ENCODE measurements around the gene ARHGAP10.

ARHGAP10 gene

DNA sequence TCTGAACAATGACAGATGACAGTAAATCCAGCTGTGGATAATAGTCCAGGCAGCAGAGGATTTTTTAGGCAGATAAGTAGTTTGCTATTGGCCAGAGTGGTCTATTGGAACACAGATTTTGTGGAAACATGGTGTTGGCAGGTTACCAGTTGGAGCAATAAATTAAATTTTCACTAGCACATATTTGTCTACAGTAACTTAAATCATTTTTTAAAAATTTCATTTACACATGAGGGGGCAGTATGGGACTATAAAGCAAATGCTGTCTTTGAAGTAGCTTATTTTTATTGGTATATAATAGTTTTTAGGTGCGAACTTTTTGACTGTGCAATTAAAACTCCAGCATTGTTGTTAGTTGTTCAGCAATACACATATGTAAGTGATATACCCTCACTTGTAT is 289.8 kb downstream of the ARHGAP10 start:
- DNase-seq (ENCODE audit: low read depth in 1 of 2, low spot score in 1 of 2) = no peak

DNA sequence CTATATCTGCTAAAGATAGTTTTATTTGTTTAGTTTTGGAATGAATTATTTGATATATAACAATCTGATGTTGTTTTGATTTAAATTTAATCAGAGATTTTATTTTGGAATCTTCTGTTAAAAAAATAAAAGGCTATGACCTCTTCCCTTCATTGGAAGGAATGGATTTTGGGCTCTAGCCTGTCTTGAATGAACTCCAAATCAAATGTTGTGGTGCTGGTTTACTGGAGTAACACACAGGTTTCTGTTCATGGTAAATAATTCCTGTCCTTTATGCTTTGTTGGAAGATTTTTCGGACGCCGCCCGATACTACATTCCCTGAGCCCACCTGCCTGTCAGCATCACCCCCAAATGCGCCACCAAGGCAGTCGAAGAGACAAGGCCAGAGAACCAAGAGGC is 291.1 kb downstream of the ARHGAP10 start:
- DNase-seq (ENCODE audit: low read depth in 1 of 2, low spot score in 1 of 2) = no peak

DNA sequence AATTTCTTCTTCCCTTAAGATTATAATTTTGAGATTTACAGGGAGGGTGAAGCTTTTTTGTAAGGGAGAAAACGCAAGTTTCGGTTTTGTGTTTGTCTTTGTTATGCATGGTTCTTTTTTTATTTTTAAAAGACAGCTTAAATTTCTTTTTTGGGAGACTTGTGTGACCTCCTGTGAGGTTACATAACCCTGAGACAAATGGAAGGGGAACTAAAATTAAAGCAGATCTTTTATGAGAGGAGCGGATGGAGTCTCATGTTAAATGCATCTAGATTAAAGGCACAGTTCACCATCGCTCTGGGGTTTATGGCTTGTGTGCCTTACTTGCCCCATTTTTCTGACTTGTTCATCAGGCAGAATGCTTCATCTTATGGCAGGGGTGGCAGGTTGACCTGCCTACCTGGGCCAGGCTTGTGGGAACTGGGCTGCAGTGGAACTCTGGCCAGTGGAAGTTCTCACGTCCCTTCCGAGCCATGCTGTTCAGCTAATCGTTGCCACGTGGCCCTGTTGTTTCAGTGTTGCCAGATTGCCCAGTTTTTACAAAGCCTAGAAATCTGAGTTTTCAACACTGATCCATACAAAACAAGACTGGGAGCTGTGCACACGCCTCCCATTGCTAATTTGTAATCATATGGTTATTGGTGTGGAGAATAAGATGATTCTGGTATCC is 291.8 kb downstream of the ARHGAP10 start:
- DNase-seq (ENCODE audit: low read depth in 1 of 2, low spot score in 1 of 2) = no peak

DNA sequence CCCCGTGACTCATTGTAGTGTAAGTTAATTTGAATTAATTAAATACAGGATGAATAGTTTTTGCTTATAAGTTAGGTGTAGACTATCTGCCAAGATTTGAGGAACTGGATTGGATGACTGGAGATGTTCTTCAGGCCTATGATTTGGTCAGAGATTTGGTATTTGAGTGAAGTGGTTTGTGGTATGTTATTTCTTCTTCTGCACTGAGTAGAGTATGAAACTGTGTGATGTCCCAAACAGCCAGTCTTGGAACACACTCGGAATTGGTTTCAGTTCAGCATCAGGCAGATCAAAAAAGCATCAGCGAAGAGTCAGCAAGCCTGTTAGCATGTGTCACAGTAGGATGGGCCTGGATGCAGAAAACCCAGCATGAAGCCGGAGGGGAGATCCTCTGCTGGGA is 294.1 kb downstream of the ARHGAP10 start:
- no peak for DNase-seq (ENCODE audit: low read depth in 1 of 2, low spot score in 1 of 2)

DNA sequence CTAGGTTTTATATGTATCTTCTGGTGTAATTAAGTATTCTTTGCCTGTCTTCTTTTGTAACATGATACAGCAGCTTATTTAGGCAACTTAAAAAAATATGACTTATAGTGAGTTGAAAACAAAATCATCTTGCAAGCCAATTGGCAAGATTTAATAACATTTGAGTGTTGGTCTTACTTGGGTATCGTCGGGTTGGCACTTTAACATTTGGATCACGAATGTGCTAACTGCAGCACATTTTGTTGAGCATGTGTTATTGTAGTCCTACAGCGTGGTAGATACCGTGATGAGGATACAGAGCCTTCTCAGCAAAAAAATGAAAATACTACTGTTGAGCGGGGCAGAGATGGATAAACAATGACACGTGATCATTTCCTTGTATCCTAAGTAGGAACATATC is 295.3 kb downstream of the ARHGAP10 start:
- no peak for DNase-seq (ENCODE audit: low read depth in 1 of 2, low spot score in 1 of 2)

DNA sequence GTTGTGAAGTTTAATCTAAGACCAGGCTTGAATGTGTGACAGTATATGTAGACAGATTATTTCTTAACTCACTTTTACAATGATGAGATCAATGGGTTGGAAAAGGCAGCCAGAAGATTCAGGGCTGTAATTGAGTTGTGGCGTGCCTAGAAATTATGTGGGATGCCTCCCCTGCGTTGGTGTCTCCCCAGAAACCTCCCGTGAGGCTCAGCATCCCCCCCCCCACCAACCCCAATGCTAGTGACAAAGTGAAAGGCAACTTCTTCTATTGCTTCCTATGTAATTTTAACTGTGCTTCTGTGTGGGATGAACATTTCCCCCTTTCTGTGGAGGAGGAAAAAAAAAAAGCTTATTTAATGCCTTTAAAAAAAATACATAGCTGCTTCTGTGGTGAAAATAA is 297.9 kb downstream of the ARHGAP10 start:
- DNase-seq (ENCODE audit: low read depth in 1 of 2, low spot score in 1 of 2) = no peak

DNA sequence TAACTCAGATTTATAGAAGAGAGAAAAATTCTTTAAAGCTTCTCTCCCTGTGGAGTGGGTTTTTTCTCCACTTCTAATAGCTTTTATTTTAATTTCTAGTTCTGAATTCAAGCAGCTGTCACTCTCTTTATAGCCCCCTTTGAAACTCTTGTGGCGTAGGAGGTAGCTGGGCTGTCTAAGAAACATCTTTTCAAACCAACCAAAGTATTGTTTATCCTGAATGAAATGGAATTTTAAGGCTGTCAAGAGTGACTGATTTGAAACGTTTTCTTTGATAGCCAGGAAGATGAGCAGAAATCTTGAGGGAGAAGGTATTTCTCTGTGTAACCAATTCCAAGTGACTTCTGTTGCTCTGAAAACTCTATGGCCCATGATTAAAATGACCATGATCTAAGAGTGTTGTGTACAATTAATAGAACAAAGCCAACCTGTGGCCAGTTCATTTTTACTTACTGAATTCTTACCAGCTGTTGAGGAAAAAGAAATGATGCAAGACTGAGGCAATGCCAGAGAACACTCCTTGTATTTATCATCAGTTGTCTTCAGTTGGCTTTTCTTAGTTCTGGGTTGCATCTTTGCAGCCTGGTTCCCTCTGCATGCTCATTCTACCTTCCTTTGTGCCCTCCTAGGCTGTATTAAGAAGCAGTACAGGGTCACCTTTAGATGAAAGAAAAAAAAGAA is 298.4 kb downstream of the ARHGAP10 start:
- DNase-seq (ENCODE audit: low read depth in 1 of 2, low spot score in 1 of 2) = no peak

DNA sequence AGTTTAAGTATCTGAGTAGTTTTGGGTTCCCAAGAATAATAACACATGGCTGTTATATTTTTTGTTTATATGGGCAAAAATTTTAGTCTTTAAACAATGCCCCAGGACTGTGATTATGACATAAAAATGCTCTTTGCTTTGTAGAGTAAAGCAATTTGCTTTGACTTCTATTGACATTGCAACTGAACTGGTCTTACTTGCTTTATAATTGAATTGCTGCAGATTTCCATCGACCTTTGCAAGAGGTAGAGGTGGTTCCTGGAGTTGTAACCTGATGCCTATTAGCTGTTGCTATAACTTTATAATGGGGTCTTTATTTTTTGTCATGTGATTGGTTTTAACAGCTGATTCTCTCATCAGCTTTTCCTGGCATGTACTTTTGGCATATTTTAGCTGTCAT is 302.9 kb downstream of the ARHGAP10 start:
- no peak for DNase-seq (ENCODE audit: low read depth in 1 of 2, low spot score in 1 of 2)

DNA sequence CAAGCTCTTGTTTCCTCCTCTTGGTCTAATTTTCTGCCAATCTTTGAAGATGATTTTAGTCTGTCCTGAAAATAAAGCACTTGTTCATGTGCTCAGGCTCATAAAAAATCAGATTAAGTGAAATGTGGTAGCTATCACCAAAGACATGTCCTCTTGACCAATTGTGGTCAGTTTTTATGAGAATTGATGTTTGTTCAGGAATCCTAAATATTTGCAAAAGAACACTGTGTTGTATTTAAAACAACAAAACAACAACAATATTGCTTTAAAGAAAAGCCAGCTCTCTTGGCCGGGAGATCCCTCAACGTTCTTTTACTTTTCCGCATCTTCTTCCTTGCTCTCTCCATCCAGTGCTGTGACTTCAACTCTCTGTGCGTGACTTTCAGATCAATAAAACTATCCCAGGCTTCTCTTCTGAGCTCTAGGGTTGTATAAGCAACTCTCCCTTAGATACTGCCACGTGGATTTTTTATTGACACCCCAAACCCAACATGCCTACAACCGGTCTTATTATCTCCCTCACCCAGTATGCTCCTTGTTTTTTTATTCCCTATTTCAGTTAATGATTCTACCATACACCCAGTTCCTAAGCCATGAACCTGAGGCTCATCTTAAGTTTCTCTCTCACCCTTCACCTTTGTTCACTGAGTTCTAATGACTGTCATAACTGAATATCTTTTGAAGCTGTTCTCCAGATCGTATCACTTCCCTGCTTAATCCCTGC is 309.9 kb downstream of the ARHGAP10 start:
- DNase-seq (ENCODE audit: low read depth in 1 of 2, low spot score in 1 of 2) = no peak

DNA sequence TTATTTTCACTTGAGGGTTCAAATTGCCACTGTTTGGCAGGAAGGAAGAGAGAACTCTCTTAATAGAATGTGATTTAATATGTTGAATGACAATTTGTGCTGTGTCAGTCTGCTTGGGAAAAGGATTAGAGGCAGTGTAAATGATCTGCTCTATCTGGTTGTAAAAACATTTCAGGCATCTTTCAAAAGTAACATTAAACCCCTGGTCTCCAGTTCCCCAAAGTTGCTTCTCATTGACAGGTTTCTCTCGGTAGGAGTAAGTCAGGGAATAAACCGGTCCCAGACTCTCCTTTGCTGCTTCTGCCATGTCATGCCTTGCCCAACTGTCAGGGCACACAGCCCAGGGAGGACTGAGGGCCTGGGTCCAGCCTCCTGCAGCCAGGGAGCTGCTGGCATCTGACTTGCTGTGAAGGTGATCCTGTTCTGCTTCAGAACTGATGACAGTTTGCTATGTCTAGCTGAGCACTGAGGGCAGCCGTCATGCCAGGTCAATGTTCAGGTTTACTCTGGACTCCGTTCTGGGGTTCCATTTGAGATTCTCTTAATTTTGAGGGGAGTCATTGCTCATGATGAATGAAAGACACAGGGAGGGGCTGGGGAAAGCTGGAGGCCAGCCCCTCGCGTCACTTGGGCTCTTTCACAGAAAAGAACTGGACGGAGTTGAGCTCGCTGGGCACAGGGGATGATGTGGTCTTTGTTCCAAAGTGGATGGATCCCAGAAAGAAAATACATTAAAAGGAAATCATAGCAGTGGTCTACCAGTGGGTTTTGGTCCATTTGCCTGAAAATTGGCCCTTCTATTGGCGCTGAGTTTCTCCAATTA is 312.4 kb downstream of the ARHGAP10 start:
- DNase-seq (ENCODE audit: low read depth in 1 of 2, low spot score in 1 of 2) = no peak

DNA sequence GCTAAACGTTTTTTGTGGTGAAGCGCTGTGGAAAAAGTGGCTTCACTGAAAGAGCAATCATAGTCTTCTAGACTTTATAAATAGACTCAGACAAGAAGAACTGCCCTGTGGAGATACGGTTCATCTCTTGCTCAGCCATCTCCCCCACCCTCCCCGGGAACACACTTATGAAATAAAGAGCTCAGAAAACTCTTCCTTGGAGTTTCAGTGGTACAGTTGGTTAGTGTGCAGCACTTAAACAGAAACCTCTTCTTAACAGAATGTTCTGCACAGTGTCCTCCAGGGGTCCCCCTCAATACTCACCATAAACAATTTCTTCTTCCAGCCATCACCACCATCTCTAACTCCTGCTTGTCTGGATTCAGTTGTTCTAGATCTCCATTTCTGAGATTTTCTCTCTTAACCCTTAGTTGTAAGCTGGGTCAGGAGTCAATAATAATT is 313.0 kb downstream of the ARHGAP10 start:
- DNase-seq (ENCODE audit: low read depth in 1 of 2, low spot score in 1 of 2) = no peak

DNA sequence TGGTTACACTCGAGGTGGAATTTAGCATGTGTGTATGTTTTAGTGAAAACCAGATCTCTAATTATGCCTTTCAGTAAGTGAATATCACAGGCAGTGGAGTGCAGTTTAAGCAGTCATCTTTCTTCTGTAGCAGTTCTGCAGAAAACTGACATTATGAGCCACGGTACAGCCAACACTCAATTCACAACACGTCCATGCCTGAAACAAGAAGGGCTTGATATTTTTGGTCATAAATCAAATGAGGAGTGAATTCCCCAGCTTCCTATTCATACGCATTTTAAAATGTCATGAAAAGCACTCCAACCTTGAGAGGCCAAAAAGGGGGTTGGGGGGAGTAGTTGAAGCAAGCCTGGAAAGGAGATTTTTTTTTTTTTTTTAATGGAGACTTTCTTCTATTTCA is 316.7 kb downstream of the ARHGAP10 start:
- DNase-seq (ENCODE audit: low read depth in 1 of 2, low spot score in 1 of 2) = no peak

DNA sequence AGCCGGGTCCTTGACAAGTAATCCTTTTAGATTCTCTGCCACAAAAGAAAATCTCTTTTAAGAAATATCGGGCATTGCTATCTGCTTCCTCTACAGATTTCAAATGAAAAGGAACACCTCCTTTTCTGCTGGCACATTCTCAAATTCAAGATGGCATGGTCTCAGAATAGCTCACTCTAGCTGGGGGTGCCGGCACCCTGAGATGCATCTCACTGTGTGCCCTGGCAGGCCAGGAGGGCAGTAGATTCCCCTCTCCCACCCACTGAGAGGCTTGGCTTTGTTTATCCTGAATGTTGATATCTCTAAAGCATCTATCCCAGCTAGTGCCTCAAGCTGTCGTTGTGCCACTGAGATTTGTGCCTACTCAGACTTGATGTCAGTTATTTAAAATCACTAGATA is 319.5 kb downstream of the ARHGAP10 start:
- no peak for DNase-seq (ENCODE audit: low read depth in 1 of 2, low spot score in 1 of 2)

DNA sequence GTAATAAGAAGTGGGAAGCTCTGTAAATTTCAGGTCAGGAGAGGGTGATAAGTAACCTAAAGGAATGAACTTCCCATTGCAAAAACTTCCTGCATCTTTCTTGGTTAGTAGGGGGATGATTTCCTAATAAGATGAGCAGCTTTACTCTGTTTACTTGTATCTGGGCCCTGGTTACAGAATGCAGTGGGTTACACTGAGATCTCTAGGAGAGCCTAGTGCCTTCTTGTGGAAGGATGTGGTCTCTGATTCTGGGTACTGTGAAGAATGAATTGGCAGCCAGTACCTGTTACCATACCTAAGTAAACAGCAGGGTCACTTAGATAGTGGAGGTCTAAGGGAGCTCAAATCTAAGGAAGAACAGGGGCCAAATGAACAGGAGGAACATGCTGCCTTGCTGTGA is 320.6 kb downstream of the ARHGAP10 start:
- DNase-seq (ENCODE audit: low read depth in 1 of 2, low spot score in 1 of 2) = no peak

DNA sequence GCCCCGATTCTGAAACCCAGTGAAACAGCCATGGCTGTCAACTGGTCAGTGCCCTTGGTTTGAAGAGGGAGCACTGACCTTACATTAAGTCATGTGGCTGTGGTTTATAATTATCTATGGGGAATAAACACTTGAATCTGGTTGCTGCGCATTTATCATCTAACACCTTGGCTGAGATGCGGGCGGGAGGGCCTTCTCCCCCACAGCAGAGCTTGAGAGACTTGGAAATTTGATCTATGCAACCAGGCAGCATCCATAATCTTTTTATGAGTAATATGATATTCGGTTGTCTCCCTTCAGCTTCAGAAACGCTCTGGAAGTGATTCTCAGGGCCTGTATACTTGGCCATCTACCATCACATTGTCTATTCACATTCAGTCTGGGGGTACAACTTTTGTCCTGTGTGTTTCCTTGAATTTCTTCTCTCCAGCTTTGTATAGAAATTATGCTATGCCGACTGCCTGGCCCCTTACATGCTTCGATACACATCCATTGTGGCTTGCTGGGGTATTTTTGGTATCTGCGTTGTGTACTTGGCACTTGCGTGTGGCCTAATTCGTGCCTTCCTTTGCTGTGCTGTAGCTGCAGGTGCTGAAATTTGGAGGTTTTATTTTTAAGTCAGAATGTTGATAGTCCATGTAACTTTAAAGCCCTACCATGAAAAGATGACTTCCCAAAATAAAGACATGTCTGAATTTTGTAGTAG is 321.6 kb downstream of the ARHGAP10 start:
- no peak for DNase-seq (ENCODE audit: low read depth in 1 of 2, low spot score in 1 of 2)

DNA sequence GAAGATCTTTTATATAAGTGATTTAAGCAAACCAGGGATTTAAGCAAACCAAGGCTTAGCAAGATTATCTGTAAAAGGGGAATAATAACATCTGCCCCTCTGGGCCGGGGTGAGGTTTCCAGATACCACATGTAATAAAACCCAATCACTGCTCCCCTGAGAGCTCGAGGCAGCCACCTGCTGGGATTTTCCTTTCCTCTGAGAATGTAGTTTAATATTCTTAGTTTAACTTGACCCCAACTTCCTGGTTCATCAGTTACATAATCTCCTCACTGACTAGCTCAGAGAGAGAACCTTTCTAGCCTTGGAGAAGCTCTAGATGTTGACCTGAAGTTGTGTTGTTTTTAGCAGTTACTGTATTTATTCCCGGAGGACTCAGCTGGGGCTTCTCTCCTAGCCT is 322.4 kb downstream of the ARHGAP10 start:
- DNase-seq (ENCODE audit: low read depth in 1 of 2, low spot score in 1 of 2) = no peak

DNA sequence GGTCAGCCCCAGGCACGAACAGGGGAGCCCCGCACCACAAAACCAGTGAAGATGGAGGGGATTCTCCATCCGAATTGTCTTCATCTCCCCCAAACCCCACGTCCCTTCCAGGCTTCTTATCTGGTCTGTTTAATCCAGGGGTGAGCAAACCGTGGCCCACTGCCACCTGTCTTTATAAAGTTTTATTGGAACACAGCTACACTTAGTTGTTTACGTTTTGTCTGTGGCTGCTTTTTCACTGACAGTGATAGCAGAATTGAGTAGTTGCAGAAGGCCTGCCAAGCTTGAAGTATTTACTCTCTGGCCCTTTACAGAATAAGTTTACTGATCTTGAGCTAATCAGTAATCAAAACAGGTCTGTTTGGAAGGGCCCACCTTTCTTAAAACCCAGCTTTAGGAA is 324.0 kb downstream of the ARHGAP10 start:
- no peak for DNase-seq (ENCODE audit: low read depth in 1 of 2, low spot score in 1 of 2)

DNA sequence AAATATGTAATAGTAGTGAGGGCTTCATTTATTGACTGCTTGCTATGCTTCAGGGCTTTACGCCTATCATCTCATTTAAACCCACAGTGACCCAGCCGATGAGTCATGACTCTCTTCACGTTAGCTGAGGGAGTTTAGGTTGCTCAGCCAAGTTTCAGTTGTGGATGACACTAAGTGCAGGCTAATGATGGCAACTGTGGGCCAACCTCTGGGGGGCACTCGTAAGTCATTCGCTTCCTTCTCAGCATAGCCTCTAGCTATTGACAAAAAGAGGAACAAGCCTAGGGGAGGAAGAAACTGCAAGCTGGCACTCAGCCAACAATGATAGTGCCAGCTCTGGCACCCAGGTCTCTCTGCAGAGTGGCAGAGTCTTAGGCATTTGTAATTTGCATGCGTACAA is 325.0 kb downstream of the ARHGAP10 start:
- peak; percentile 20 to 51 for DNase-seq (ENCODE audit: low read depth in 1 of 2, low spot score in 1 of 2)

DNA sequence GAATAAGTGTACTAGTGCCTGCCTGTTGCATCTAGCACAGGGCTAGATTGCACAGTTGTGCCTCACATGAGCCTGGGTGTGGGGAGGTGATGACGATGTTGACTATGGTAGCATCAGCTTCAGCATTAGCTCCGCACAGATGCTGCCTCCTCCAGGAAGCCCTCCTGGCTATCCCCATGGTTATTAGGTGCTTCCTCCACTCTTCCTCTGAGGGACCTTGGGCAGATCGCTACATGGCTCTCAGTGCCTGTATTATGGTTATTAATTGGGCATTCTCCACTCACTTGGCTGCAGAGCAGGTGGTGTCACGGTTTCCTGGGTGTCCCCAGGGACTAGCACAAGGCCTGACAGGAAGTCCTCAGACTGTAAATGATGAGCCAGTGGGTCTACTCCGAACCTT is 325.6 kb downstream of the ARHGAP10 start:
- no peak for DNase-seq (ENCODE audit: low read depth in 1 of 2, low spot score in 1 of 2)

DNA sequence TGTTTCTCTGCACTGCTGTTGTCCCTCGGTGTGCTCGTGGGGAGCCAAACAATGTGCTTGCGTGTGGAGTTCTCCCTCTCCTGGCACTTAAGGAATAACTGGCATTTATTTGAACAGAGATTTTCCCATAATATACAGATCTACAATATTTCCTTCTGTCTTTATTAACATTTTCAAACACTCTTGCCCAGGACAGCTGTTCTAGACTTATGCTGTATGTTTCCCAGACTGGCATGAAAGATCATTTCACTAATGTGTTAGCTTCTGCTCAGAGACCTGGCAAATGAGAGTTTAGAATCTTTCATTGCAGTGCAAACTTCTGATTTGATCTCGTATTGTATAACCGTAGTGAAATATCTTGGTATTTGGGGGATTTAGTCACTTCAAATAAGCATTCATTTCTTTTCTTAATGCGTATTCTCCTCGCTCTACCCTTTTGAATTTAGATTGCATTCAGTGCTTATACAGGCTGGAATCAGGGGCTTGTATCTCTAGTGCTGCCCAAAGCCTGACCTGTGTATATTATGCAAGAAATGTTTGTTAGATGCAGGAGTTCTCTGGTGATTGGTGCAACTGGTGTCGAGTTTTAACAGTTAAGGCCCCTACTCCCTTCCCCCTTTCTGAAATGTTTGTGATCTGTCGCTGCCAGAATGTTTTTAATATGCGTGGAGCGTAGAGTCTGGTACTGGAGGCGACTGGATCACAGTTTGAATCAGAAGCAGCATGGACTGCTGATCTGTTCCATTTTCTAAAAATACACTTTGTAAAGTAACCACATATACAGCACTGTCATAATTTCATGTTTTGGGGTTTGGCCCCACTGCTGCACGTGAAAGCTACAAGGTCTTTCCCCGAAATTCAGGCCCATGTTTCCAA is 326.3 kb downstream of the ARHGAP10 start:
- DNase-seq (ENCODE audit: low read depth in 1 of 2, low spot score in 1 of 2) = no peak
